IPS-NIHi11 (cell line): ENCODE measurements around the gene BCR.
"Not testable (repeated sequence)": the region's sequence is repeated elsewhere in the genome, so short reads cannot be mapped to it uniquely, and the experiment has no call there.

ENCODE experiments used
- DNase-seq: peaks from one replicate; pipeline ENCODE4 v3.0.0; 2012; ENCODE audit warnings: mixed read lengths, low spot score

The BCR gene

GRCh38 chr22:23316596-23316995 is 136.3 kb downstream of the BCR start:
- DNase-seq, result not testable (repeated sequence)

GRCh38 chr22:23318316-23318715 is 138.0 kb downstream of the BCR start:
- DNase-seq, result not testable (repeated sequence)

- DNase-seq, result peak; percentile 7
Measured at GRCh38 chr22:23322497-23323080, 142.3 kb downstream of the BCR start.

GRCh38 chr22:23323960-23324688 is 143.8 kb downstream of the BCR start:
- not testable (repeated sequence) for DNase-seq

GRCh38 chr22:23325183-23325582 is 144.9 kb downstream of the BCR start:
- peak; percentile 6 for DNase-seq

GRCh38 chr22:23333822-23334221 is 153.5 kb downstream of the BCR start:
- DNase-seq, result not testable (repeated sequence)

- DNase-seq, result not testable (repeated sequence)
Measured at GRCh38 chr22:23337672-23338071, 157.4 kb downstream of the BCR start.

GRCh38 chr22:23341942-23342695 is 161.8 kb downstream of the BCR start:
- DNase-seq, result not testable (repeated sequence)

- no peak for DNase-seq
Measured at GRCh38 chr22:23351321-23351720, 171.0 kb downstream of the BCR start.

- no peak for DNase-seq
Measured at GRCh38 chr22:23353004-23353403, 172.7 kb downstream of the BCR start.

GRCh38 chr22:23353696-23354095 is 173.4 kb downstream of the BCR start:
- DNase-seq, result no peak

- DNase-seq, result no peak
Measured at GRCh38 chr22:23356094-23356493, 175.8 kb downstream of the BCR start.

GRCh38 chr22:23357053-23357452 is 176.7 kb downstream of the BCR start:
- no peak for DNase-seq

GRCh38 chr22:23359583-23360123 is 179.3 kb downstream of the BCR start:
- no peak for DNase-seq

GRCh38 chr22:23361676-23362075 is 181.4 kb downstream of the BCR start:
- DNase-seq, result no peak

GRCh38 chr22:23363683-23364082 is 183.4 kb downstream of the BCR start:
- no peak for DNase-seq

GRCh38 chr22:23364389-23364788 is 184.1 kb downstream of the BCR start:
- DNase-seq, result no peak

- no peak for DNase-seq
Measured at GRCh38 chr22:23365524-23365923, 185.2 kb downstream of the BCR start.

- DNase-seq, result no peak
Measured at GRCh38 chr22:23365961-23366360, 185.7 kb downstream of the BCR start.

GRCh38 chr22:23367196-23367595 is 186.9 kb downstream of the BCR start:
- not testable (repeated sequence) for DNase-seq
